CD14-positive monocyte (primary cell): ENCODE results near the gene FBXO34. TPM values are rescaled to one million over a fixed set of nuclear protein-coding genes. Genes with fewer than 3 reads are reported as not detected.

ENCODE experiments used
- DNase-seq, 3 donors: peaks; one replicate each; pipeline ENCODE4 v3.0.0-alpha.2; 2011 to 2022
- H2AFZ ChIP-seq: 2 replicates; pipeline ENCODE4 v1.6.0; 2012; ENCODE audit warnings: mild to moderate bottlenecking, low read depth, low read length, inconsistent platforms; ENCODE audit not compliant: insufficient read depth, poor library complexity, severe bottlenecking
- H3K27ac ChIP-seq, 2 donors: 1 replicate in 1 of 2; 2 replicates in 1 of 2; pipeline ENCODE4 v1.5.1; 2012 to 2013; ENCODE audit warnings: low read length in 2 of 2, control low read depth in 1 of 2, inconsistent platforms in 1 of 2, low read depth in 1 of 2, mild to moderate bottlenecking in 1 of 2
- H3K27me3 ChIP-seq, 2 donors: one replicate each; pipeline versions ENCODE4 v1.6.0 to v1.6.1; 2011 to 2013; ENCODE audit warnings: low read length in 2 of 2; ENCODE audit not compliant: control insufficient read depth in 2 of 2, insufficient read depth in 2 of 2
- H3K36me3 ChIP-seq, 2 donors: replicated peaks in 1 of 2; 1 replicate in 1 of 2; 2 replicates in 1 of 2; pipeline versions ENCODE4 v1.5.1 to v1.6.1; 2012 to 2013; ENCODE audit warnings: low read length in 2 of 2, control low read depth in 1 of 2, inconsistent platforms in 1 of 2, mild to moderate bottlenecking in 1 of 2; ENCODE audit not compliant: insufficient read depth in 2 of 2, control insufficient read depth in 1 of 2
- H3K4me1 ChIP-seq, 2 donors: 1 replicate in 1 of 2; 2 replicates in 1 of 2; pipeline versions ENCODE4 v1.5.1 to v1.6.1; 2012 to 2013; ENCODE audit warnings: low read length in 2 of 2, control low read depth in 1 of 2, inconsistent platforms in 1 of 2, mild to moderate bottlenecking in 1 of 2, moderate library complexity in 1 of 2; ENCODE audit not compliant: insufficient read depth in 2 of 2, control insufficient read depth in 1 of 2
- H3K4me2 ChIP-seq: replicated peaks from 2 replicates; pipeline ENCODE3; 2012; ENCODE audit warnings: low read length, moderate library complexity, mild to moderate bottlenecking; ENCODE audit not compliant: poor library complexity, severe bottlenecking; ENCODE audit errors: extremely low read depth
- H3K4me3 ChIP-seq, 3 experiments: fragments of 200-600 bp in 1 of 3; sonication (generic) in 1 of 3; replicated peaks in 1 of 3; 1 replicate in 2 of 3; 2 replicates in 1 of 3; pipeline ENCODE4 v1.5.1; 2011 to 2013; ENCODE audit warnings: low read length in 3 of 3, mild to moderate bottlenecking in 3 of 3, control low read depth in 2 of 3, low read depth in 2 of 3, inconsistent platforms in 1 of 3, moderate library complexity in 1 of 3
- H3K79me2 ChIP-seq: 2 replicates; pipeline ENCODE4 v1.6.0; 2012; ENCODE audit warnings: mild to moderate bottlenecking, control low read depth, inconsistent platforms, low read length, moderate library complexity; ENCODE audit not compliant: insufficient read depth
- H3K9ac ChIP-seq: 2 replicates; pipeline ENCODE4 v1.6.0; 2017; ENCODE audit warnings: low read length, mild to moderate bottlenecking; ENCODE audit not compliant: insufficient read depth, poor library complexity, severe bottlenecking
- H3K9me3 ChIP-seq, 2 donors: replicated peaks in 1 of 2; 1 replicate in 1 of 2; 2 replicates in 1 of 2; pipeline versions ENCODE4 v1.5.1 to v1.6.1; 2012 to 2013; ENCODE audit warnings: low read length in 2 of 2, control low read depth in 1 of 2; ENCODE audit not compliant: control insufficient read depth in 1 of 2, insufficient read depth in 1 of 2
- H4K20me1 ChIP-seq: 2 replicates; pipeline ENCODE4 v1.6.0; 2012; ENCODE audit warnings: mild to moderate bottlenecking, low read length, control low read depth, moderate library complexity; ENCODE audit not compliant: insufficient read depth
- H3K27ac Mint-ChIP-seq, 7 donors: one replicate each; pipeline ENCODE4 v1.8.0; 2020; ENCODE audit warnings: mild to moderate bottlenecking in 7 of 7, mixed read lengths in 7 of 7, moderate library complexity in 6 of 7, inconsistent platforms in 2 of 7
- H3K27me3 Mint-ChIP-seq, 3 donors: one replicate each; pipeline ENCODE4 v1.8.0; 2021 to 2022; ENCODE audit warnings: low read depth in 3 of 3, mild to moderate bottlenecking in 3 of 3, mixed read lengths in 3 of 3, moderate library complexity in 3 of 3, inconsistent platforms in 1 of 3
- H3K36me3 Mint-ChIP-seq, 2 donors: one replicate each; pipeline ENCODE4 v1.8.0; 2020; ENCODE audit warnings: mixed read lengths in 2 of 2, inconsistent platforms in 1 of 2, mild to moderate bottlenecking in 1 of 2
- H3K4me1 Mint-ChIP-seq: one replicate; pipeline ENCODE4 v1.8.0; 2020; ENCODE audit warnings: mild to moderate bottlenecking, mixed read lengths
- H3K4me3 Mint-ChIP-seq, 2 donors: one replicate each; pipeline ENCODE4 v1.8.0; 2020; ENCODE audit warnings: mild to moderate bottlenecking in 2 of 2, mixed read lengths in 2 of 2, moderate library complexity in 1 of 2
- H3K9me3 Mint-ChIP-seq, 7 donors: one replicate each; pipeline ENCODE4 v1.8.0; 2020 to 2022; ENCODE audit warnings: mixed read lengths in 7 of 7, mild to moderate bottlenecking in 6 of 7, moderate library complexity in 6 of 7, inconsistent platforms in 2 of 7
- WGBS: methylation state at CpG from one replicate; pipeline ENCODE4 v1.1.5; 2013; ENCODE audit warnings: missing lambda C conversion rate; ENCODE audit not compliant: insufficient coverage; 5-methylcytosine and 5-hydroxymethylcytosine counted together
- intact Hi-C, 2 donors: fragments of 100-400 bp; cut with micrococcal nuclease; formaldehyde crosslinking; loops; one replicate each; pipeline versions ENCODE4 v1.15.0 to v1.15.1; 2023
- polyA plus RNA-seq, 3 donors: library from polyadenylated mRNA; depleted of rRNA in 1 of 3; unstranded in 2 of 3; stranded (reverse) in 1 of 3; fragments of 300-500 nt in 2 of 3; fragments of >200 nt in 1 of 3; fragmentation: Illumina TruSeq in 2 of 3; gene quantifications; 1 replicate in 2 of 3; 2 replicates in 1 of 3; pipeline ENCODE4 v1.2.3, GENCODE V29; 2012 to 2021
- TF ChIP-seq, protein P1 (sequence below): fragments of 200-600 bp; IDR thresholded peaks from one replicate; pipeline ENCODE4 v1.8.0; 2022; ENCODE audit warnings: antibody characterized with exemption, mild to moderate bottlenecking

The FBXO34 gene
- polyA plus RNA-seq, 3 donors, result 10.3 to 18.1 (median 17.3) TPM

GRCh38 chr14:55374771-55375170 lies 103.5 kb downstream of the FBXO34 start:
- Histone ChIP-seq H3K4me1 (no peaks in the 10 kb centered on the region), H3K9ac (no peak overlapping the region), H3K27ac (no peak overlapping the region), H3K9me3 (no peaks in the 10 kb centered on the region), H3K27me3 (no peaks in the 10 kb centered on the region), H3K79me2 (no peaks in the 10 kb centered on the region), H3K4me3 (no peak overlapping the region), H4K20me1 (no peaks in the 10 kb centered on the region), H2AFZ (no peak overlapping the region), H3K36me3 (peaks cover 39 to 70% of the 10 kb centered on the region in 2 donors), H3K4me2 (no peak overlapping the region)
- no peak for DNase-seq
- TF ChIP-seq, protein P1, sequence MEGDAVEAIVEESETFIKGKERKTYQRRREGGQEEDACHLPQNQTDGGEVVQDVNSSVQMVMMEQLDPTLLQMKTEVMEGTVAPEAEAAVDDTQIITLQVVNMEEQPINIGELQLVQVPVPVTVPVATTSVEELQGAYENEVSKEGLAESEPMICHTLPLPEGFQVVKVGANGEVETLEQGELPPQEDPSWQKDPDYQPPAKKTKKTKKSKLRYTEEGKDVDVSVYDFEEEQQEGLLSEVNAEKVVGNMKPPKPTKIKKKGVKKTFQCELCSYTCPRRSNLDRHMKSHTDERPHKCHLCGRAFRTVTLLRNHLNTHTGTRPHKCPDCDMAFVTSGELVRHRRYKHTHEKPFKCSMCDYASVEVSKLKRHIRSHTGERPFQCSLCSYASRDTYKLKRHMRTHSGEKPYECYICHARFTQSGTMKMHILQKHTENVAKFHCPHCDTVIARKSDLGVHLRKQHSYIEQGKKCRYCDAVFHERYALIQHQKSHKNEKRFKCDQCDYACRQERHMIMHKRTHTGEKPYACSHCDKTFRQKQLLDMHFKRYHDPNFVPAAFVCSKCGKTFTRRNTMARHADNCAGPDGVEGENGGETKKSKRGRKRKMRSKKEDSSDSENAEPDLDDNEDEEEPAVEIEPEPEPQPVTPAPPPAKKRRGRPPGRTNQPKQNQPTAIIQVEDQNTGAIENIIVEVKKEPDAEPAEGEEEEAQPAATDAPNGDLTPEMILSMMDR, result no peak
- Mint-ChIP-seq H3K36me3 (peaks cover 58 to 70% of the 10 kb centered on the region in 2 donors), H3K27ac (no peak overlapping the region), H3K27me3 (no peaks in the 10 kb centered on the region), H3K4me3 (no peak overlapping the region), H3K4me1 (peaks cover 2% of the 10 kb centered on the region), H3K9me3 (peaks cover 0 to 2% (median 0%) of the 10 kb centered on the region in 7 donors)
- intact Hi-C loops, result no loop called here
- WGBS, result 100% methylated on average over 1 of the region's 4 CpGs

DNA sequence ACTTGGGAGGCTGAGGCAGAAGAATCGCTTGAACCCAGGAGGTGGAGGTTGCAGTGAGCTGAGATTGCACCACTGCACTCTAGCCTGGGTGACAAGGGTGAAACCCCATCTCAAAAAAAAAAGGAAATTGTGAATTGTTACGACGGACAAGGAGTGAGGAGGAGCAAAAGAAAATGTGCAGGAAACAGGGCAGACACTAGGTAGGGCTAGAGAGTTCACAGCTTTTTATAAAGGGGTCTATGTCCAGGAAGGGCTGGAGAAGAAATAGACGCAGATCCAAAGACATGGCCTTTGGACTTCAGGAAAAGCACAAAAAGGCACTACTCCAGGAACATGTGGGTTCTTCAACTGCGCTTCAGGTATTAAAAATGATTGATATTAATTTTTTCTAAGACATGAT lies 106.0 kb downstream of the FBXO34 start:
- intact Hi-C loops, result no loop called here
- Histone ChIP-seq H3K4me1 (no peaks in the 10 kb centered on the region), H3K79me2 (no peaks in the 10 kb centered on the region), H3K9me3 (no peaks in the 10 kb centered on the region), H3K4me2 (no peak overlapping the region), H3K4me3 (no peak overlapping the region), H2AFZ (no peak overlapping the region), H3K36me3 (peaks cover 54 to 89% of the 10 kb centered on the region in 2 donors), H3K9ac (no peak overlapping the region), H3K27me3 (no peaks in the 10 kb centered on the region), H4K20me1 (no peaks in the 10 kb centered on the region), H3K27ac (no peak overlapping the region)
- Mint-ChIP-seq H3K27me3 (no peaks in the 10 kb centered on the region), H3K27ac (peak overlapping the region in 1 of 7 donors; percentile 10), H3K9me3 (peaks cover 0 to 2% (median 0%) of the 10 kb centered on the region in 7 donors), H3K36me3 (peaks cover 66 to 85% of the 10 kb centered on the region in 2 donors), H3K4me3 (no peak overlapping the region), H3K4me1 (peaks cover 2% of the 10 kb centered on the region)
- TF ChIP-seq, protein P1, result no peak
- 56% methylated on average over 3 of the region's 5 CpGs for WGBS
- DNase-seq, result no peak
